Measurements from ENCODE around the gene VIP. TPM values are rescaled to one million over a fixed set of nuclear protein-coding genes. Genes with fewer than 3 reads are reported as not detected.

VIP gene
- total and polyA plus RNA-seq, 2 of the 4 experiments (the other 2 are of a cell fraction), result not detected

GRCh38 chr6:152769159-152769558, 18.6 kb downstream of the VIP start:
- ChIA-PET CTCF (no interaction called here), POLR2A (ENCODE audit: unreplicated experiment) (no interaction called here)
- Histone ChIP-seq H3K23ac (ENCODE audit: low read depth, low read length) (no peak overlapping the region), H2BK5ac (ENCODE audit: low read depth, low read length, poor library complexity, severe bottlenecking) (no peak overlapping the region), H2BK120ac (ENCODE audit: low read depth, low read length) (no peak overlapping the region), H2BK15ac (ENCODE audit: low read depth, low read length) (no peak overlapping the region), H2AFZ (replicated peaks; ENCODE audit: low read length, poor library complexity) (no peak overlapping the region), H3K4me2 (ENCODE audit: low read depth, low read length) (no peak overlapping the region), H3K14ac (replicated peaks; ENCODE audit: low read depth, low read length) (no peak overlapping the region), H2AK9ac (replicated peaks; ENCODE audit: low read depth, low read length, poor library complexity) (no peak overlapping the region), H4K20me1 (ENCODE audit: insufficient read depth, low read length) (no peaks in the 10 kb centered on the region), H3K27me3 (ENCODE audit: control insufficient read depth, insufficient read depth, low read length) (0 out of 2 replicates have a peak, but pooled peaks cover 2% of the 10 kb centered on the region), H3K4me1 (ENCODE audit: control insufficient read depth, insufficient read depth, low read length) (no peaks in the 10 kb centered on the region), H4K5ac (ENCODE audit: low read depth, low read length) (no peak overlapping the region), H3K27ac (ENCODE audit: insufficient read depth, low read length) (no peak overlapping the region), H3K36me3 (ENCODE audit: control insufficient read depth, insufficient read depth, low read length) (no peaks in the 10 kb centered on the region), H3K4me3 (ENCODE audit: insufficient read depth, low read depth, low read length) (no peak overlapping the region), H4K8ac (ENCODE audit: low read depth in 2 of 2, low read length in 2 of 2) (no peak overlapping the region), H3K56ac (ENCODE audit: extremely low read depth, insufficient read depth, low read length) (no peak overlapping the region), H2BK20ac (ENCODE audit: low read depth, low read length) (no peak overlapping the region), H3K79me1 (ENCODE audit: low read depth in 1 of 2, low read length in 2 of 2) (no peaks in the 10 kb centered on the region), H3K4ac (ENCODE audit: low read depth, low read length) (no peak overlapping the region), H3K9me3 (ENCODE audit: control insufficient read depth, insufficient read depth, low read length) (no peaks in the 10 kb centered on the region), H3K9ac (ENCODE audit: low read depth, low read length) (no peak overlapping the region), H3K9me1 (ENCODE audit: insufficient read depth, low read length) (no peaks in the 10 kb centered on the region), H2AK5ac (ENCODE audit: low read depth, low read length) (no peak overlapping the region), H3K18ac (ENCODE audit: low read depth, low read length) (no peak overlapping the region), H4K91ac (ENCODE audit: insufficient read depth, low read depth, low read length) (no peak overlapping the region)
- in situ Hi-C loops (cut with MboI; ENCODE audit: low sequenced_read_pairs) (no loop called here), intact Hi-C loops (cut with micrococcal nuclease) (no loop called here), dilution Hi-C loops (cut with HindIII; ENCODE audit: low sequenced_read_pairs, unreplicated experiment) (no loop called here)
- no peak for DNase-seq
- no TSS peak for BruUV-seq (replicated peaks)
- no CpG with 5 or more reads among the region's 7 CpGs for WGBS, 2 experiments (ENCODE audit: extremely low coverage in 2 of 2, insufficient read length in 1 of 2)
- no peak for TF ChIP-seq NFE2L2 (IDR thresholded peaks at IDR 0.05; ENCODE audit: low read depth, low read length)
- no peak for TF ChIP-seq FOS (IDR thresholded peaks at IDR 0.05; ENCODE audit: low read depth, low read length)
- TF ChIP-seq RFX5 (IDR thresholded peaks at IDR 0.05; ENCODE audit: low read depth, low read length), result no peak
- TF ChIP-seq ELK1 (IDR thresholded peaks at IDR 0.05; ENCODE audit: borderline replicate concordance, low read depth, low read length), result no peak
- TF ChIP-seq MAFK (IDR thresholded peaks at IDR 0.05; ENCODE audit: low read depth, low read length), result no peak
- no peak for TF ChIP-seq MXI1 (IDR thresholded peaks at IDR 0.05; ENCODE audit: borderline replicate concordance, low read depth, low read length)
- no peak for TF ChIP-seq RAD21 (IDR thresholded peaks at IDR 0.05; ENCODE audit: low read length)
- TF ChIP-seq SMC3 (IDR thresholded peaks at IDR 0.05; ENCODE audit: low read depth, low read length), result no peak
- no peak for TF ChIP-seq RCOR1 (IDR thresholded peaks at IDR 0.05; ENCODE audit: insufficient replicate concordance, low read length)
- TF ChIP-seq CTCF (conservative IDR thresholded peaks at IDR 0.05; ENCODE audit: low read depth, low read length), result no peak
- no peak for TF ChIP-seq MAZ (IDR thresholded peaks at IDR 0.05; ENCODE audit: borderline replicate concordance, low read depth, low read length)
- no peak for TF ChIP-seq CHD1 (IDR thresholded peaks at IDR 0.05; ENCODE audit: low read depth, low read length)
- TF ChIP-seq BHLHE40 (IDR thresholded peaks at IDR 0.05; ENCODE audit: low read depth, low read length), result no peak
- no peak for TF ChIP-seq CEBPB (IDR thresholded peaks at IDR 0.05; ENCODE audit: low read depth, low read length)
- no peak for TF ChIP-seq POLR2A (IDR thresholded peaks at IDR 0.05; ENCODE audit: low read depth, low read length)
- no peak for TF ChIP-seq USF2 (IDR thresholded peaks at IDR 0.05; ENCODE audit: low read depth, low read length)
- no peak for ATAC-seq (ENCODE audit: low read depth)
